T-helper 17 cell (primary cell): ENCODE data around the gene GSTT4. TPM values are rescaled to one million over a fixed set of nuclear protein-coding genes. Genes with fewer than 3 reads are reported as not detected.
"Not testable (repeated sequence)": the region's sequence is repeated elsewhere in the genome, so short reads cannot be mapped to it uniquely, and the experiment has no call there.

Experiments used
- ATAC-seq: fragments of 150-1000 bp; cut with Tn5 transposase; 2 replicates; pipeline ENCODE4 v1.10.0; 2021; ENCODE audit warnings: mild to moderate bottlenecking, moderate library complexity
- DNase-seq, 3 donors: peaks; one replicate each; pipeline versions ENCODE4 v3.0.0 to v3.0.0-alpha.2; 2020 to 2021
- H3K9me3 ChIP-seq: one replicate; pipeline ENCODE4 v1.7.0; 2013; ENCODE audit warnings: low read length, mild to moderate bottlenecking; ENCODE audit not compliant: control insufficient read depth, poor library complexity, severe bottlenecking
- H3K27ac Mint-ChIP-seq: one replicate; pipeline ENCODE4 v1.8.0; 2022; ENCODE audit warnings: mild to moderate bottlenecking, moderate library complexity, mixed read lengths
- H3K27me3 Mint-ChIP-seq: one replicate; pipeline ENCODE4 v1.8.0; 2022; ENCODE audit warnings: mixed read lengths
- H3K36me3 Mint-ChIP-seq: one replicate; pipeline ENCODE4 v1.8.0; 2022; ENCODE audit warnings: low read depth, mixed read lengths
- H3K4me1 Mint-ChIP-seq: one replicate; pipeline ENCODE4 v1.8.0; 2022; ENCODE audit warnings: mild to moderate bottlenecking, mixed read lengths
- H3K4me3 Mint-ChIP-seq: one replicate; pipeline ENCODE4 v1.8.0; 2022; ENCODE audit warnings: mild to moderate bottlenecking, moderate library complexity, mixed read lengths
- total RNA-seq, 4 donors: library from RNA in 2 of 4; stranded (reverse) in 2 of 4; gene quantifications; one replicate each; pipeline ENCODE4 v1.2.3 and lab custom pipeline; 2022 to 2026

GSTT4 gene
- total RNA-seq, 2 donors from 2014 or later, result not detected

- H3K9me3 ChIP-seq, result no peaks in the 10 kb centered on the region
- Mint-ChIP-seq H3K27ac (peak overlapping the region; percentile 83), H3K27me3 (no peaks in the 10 kb centered on the region), H3K36me3 (peaks cover 13% of the 10 kb centered on the region), H3K4me3 (peak overlapping the region; percentile 82), H3K4me1 (peaks cover 14% of the 10 kb centered on the region)
- ATAC-seq (no peak), DNase-seq (no peak)
Measured at GRCh38 chr22:23970816-23971486, 34.3 kb downstream of the GSTT4 start.

- peak overlapping the region; percentile 83 for H3K27ac Mint-ChIP-seq
- H3K4me1 Mint-ChIP-seq, result peaks cover 14% of the 10 kb centered on the region
- H3K9me3 ChIP-seq, result no peaks in the 10 kb centered on the region
- no peak for ATAC-seq
- no peak for DNase-seq
- no peaks in the 10 kb centered on the region for H3K27me3 Mint-ChIP-seq
- peaks cover 13% of the 10 kb centered on the region for H3K36me3 Mint-ChIP-seq
- peak overlapping the region; percentile 82 for H3K4me3 Mint-ChIP-seq
Measured at GRCh38 chr22:23970201-23970641, 35.0 kb downstream of the GSTT4 start.

GRCh38 chr22:23969071-23969470 is 36.2 kb downstream of the GSTT4 start:
- Mint-ChIP-seq H3K4me1 (peaks cover 14% of the 10 kb centered on the region), H3K36me3 (peaks cover 13% of the 10 kb centered on the region), H3K27ac (peak overlapping the region; percentile 83), H3K4me3 (no peak overlapping the region), H3K27me3 (no peaks in the 10 kb centered on the region)
- no peak for DNase-seq
- ATAC-seq, result no peak
- H3K9me3 ChIP-seq, result no peaks in the 10 kb centered on the region

GRCh38 chr22:23966568-23966967 is 38.7 kb downstream of the GSTT4 start, which contains the start of gene DDTL:
Gene DDTL, plus strand, starts transcription at chr22:23966888. Its CDS starts 27 bp downstream, at chr22:23966915.
- H3K36me3 Mint-ChIP-seq, result peaks cover 13% of the 10 kb centered on the region
- not testable (repeated sequence) for H3K4me3 Mint-ChIP-seq
- peak; percentile 97 for ATAC-seq

GRCh38 chr22:23966094-23966493 is 39.2 kb downstream of the GSTT4 start:
- H3K9me3 ChIP-seq, H3K27ac Mint-ChIP-seq, H3K4me3 Mint-ChIP-seq, DNase-seq, H3K27me3 Mint-ChIP-seq: not testable (repeated sequence)
- peak; percentile 28 for ATAC-seq
- Mint-ChIP-seq H3K36me3 (peaks cover 13% of the 10 kb centered on the region), H3K4me1 (peaks cover 14% of the 10 kb centered on the region)

More at GRCh38 chr22:23966568-23966967, 38.7 kb downstream of the GSTT4 start, which contains the start of gene DDTL:
- not testable (repeated sequence) for H3K27me3 Mint-ChIP-seq, H3K27ac Mint-ChIP-seq, H3K9me3 ChIP-seq, DNase-seq
- H3K4me1 Mint-ChIP-seq, result peaks cover 14% of the 10 kb centered on the region

- not testable (repeated sequence) for H3K4me1 Mint-ChIP-seq, ATAC-seq
Measured at GRCh38 chr22:23961084-23961771, 44.0 kb downstream of the GSTT4 start, which contains the start of gene GSTT2B. Gene GSTT2B, minus strand, starts transcription at chr22:23961195. Its CDS starts 64 bp downstream, at chr22:23961131.

GRCh38 chr22:23956301-23956900 is 48.9 kb downstream of the GSTT4 start:
- peaks cover 13% of the 10 kb centered on the region for H3K4me1 Mint-ChIP-seq
- H3K27ac Mint-ChIP-seq, H3K9me3 ChIP-seq, H3K36me3 Mint-ChIP-seq, H3K4me3 Mint-ChIP-seq, H3K27me3 Mint-ChIP-seq: not testable (repeated sequence)
- DNase-seq (peak; percentile 40 to 74 (median 57)), ATAC-seq (peak; percentile 91)

More at GRCh38 chr22:23961084-23961771, 44.0 kb downstream of the GSTT4 start, which contains the start of gene GSTT2B:
- not testable (repeated sequence) for H3K27ac Mint-ChIP-seq, H3K36me3 Mint-ChIP-seq, H3K27me3 Mint-ChIP-seq, H3K9me3 ChIP-seq, DNase-seq, H3K4me3 Mint-ChIP-seq

- H3K4me1 Mint-ChIP-seq, result peaks cover 13% of the 10 kb centered on the region
- ATAC-seq, H3K27me3 Mint-ChIP-seq: not testable (repeated sequence)
Measured at GRCh38 chr22:23955886-23956285, 49.4 kb downstream of the GSTT4 start.

GRCh38 chr22:23954991-23955305 is 50.3 kb downstream of the GSTT4 start:
- not testable (repeated sequence) for ATAC-seq

More at GRCh38 chr22:23955886-23956285, 49.4 kb downstream of the GSTT4 start:
- not testable (repeated sequence) for H3K4me3 Mint-ChIP-seq, H3K27ac Mint-ChIP-seq, H3K9me3 ChIP-seq, DNase-seq, H3K36me3 Mint-ChIP-seq

GRCh38 chr22:23954193-23954990 is 50.9 kb downstream of the GSTT4 start:
- H3K4me1 Mint-ChIP-seq, result peaks cover 13% of the 10 kb centered on the region
- DNase-seq, H3K36me3 Mint-ChIP-seq, H3K9me3 ChIP-seq, H3K27me3 Mint-ChIP-seq, ATAC-seq, H3K27ac Mint-ChIP-seq, H3K4me3 Mint-ChIP-seq: not testable (repeated sequence)

More at GRCh38 chr22:23954991-23955305, 50.3 kb downstream of the GSTT4 start:
- H3K36me3 Mint-ChIP-seq, H3K27me3 Mint-ChIP-seq, H3K9me3 ChIP-seq, H3K27ac Mint-ChIP-seq, H3K4me3 Mint-ChIP-seq, DNase-seq: not testable (repeated sequence)
- peaks cover 13% of the 10 kb centered on the region for H3K4me1 Mint-ChIP-seq

GRCh38 chr22:23953485-23953884 is 51.8 kb downstream of the GSTT4 start:
- H3K27me3 Mint-ChIP-seq, H3K36me3 Mint-ChIP-seq, H3K4me3 Mint-ChIP-seq, H3K9me3 ChIP-seq, H3K27ac Mint-ChIP-seq, ATAC-seq, DNase-seq: not testable (repeated sequence)
- H3K4me1 Mint-ChIP-seq, result peaks cover 13% of the 10 kb centered on the region

GRCh38 chr22:23952794-23953405 is 52.4 kb downstream of the GSTT4 start:
- peak overlapping the region; percentile 52 for H3K4me3 Mint-ChIP-seq
- H3K9me3 ChIP-seq, H3K27me3 Mint-ChIP-seq, ATAC-seq, DNase-seq, H3K36me3 Mint-ChIP-seq: not testable (repeated sequence)
- H3K4me1 Mint-ChIP-seq, result peaks cover 13% of the 10 kb centered on the region
- H3K27ac Mint-ChIP-seq, result peak overlapping the region; percentile 45
